Osteocyte (in vitro differentiated cells): Measurements from ENCODE around the gene GNG8. TPM values are rescaled to one million over a fixed set of nuclear protein-coding genes. Genes with fewer than 3 reads are reported as not detected.

ENCODE experiments used
- DNase-seq: peaks from one replicate; pipeline ENCODE4 v3.0.0; 2021; ENCODE audit warnings: mixed read lengths; ENCODE audit not compliant: unreplicated experiment; ENCODE audit errors: extremely low spot score
- H3K27ac Mint-ChIP-seq: one replicate; pipeline ENCODE4 v1.8.0; 2021; ENCODE audit warnings: mild to moderate bottlenecking, mixed read lengths; ENCODE audit not compliant: unreplicated experiment
- H3K27me3 Mint-ChIP-seq: one replicate; pipeline ENCODE4 v1.8.0; 2021; ENCODE audit warnings: mixed read lengths; ENCODE audit not compliant: unreplicated experiment
- H3K36me3 Mint-ChIP-seq: one replicate; pipeline ENCODE4 v1.8.0; 2021; ENCODE audit warnings: mixed read lengths; ENCODE audit not compliant: unreplicated experiment
- H3K4me1 Mint-ChIP-seq: one replicate; pipeline ENCODE4 v1.8.0; 2021; ENCODE audit warnings: mixed read lengths; ENCODE audit not compliant: unreplicated experiment
- H3K4me3 Mint-ChIP-seq: one replicate; pipeline ENCODE4 v1.8.0; 2021; ENCODE audit warnings: mild to moderate bottlenecking, moderate library complexity, mixed read lengths; ENCODE audit not compliant: unreplicated experiment
- H3K9me3 Mint-ChIP-seq: one replicate; pipeline ENCODE4 v1.8.0; 2021; ENCODE audit warnings: mixed read lengths; ENCODE audit not compliant: unreplicated experiment
- total RNA-seq: library from RNA; stranded (reverse); gene quantifications from 2 replicates; pipeline ENCODE4 v1.2.1, GENCODE V29; 2021
- TF ChIP-seq, protein P1 (sequence below): fragments of 200-600 bp; sonication (generic); IDR thresholded peaks from 2 replicates; pipeline ENCODE4 v1.5.0; 2021; ENCODE audit warnings: antibody characterized with exemption, mild to moderate bottlenecking, moderate library complexity

The GNG8 gene
- total RNA-seq, 1 donor from 2014 or later = not detected

DNA sequence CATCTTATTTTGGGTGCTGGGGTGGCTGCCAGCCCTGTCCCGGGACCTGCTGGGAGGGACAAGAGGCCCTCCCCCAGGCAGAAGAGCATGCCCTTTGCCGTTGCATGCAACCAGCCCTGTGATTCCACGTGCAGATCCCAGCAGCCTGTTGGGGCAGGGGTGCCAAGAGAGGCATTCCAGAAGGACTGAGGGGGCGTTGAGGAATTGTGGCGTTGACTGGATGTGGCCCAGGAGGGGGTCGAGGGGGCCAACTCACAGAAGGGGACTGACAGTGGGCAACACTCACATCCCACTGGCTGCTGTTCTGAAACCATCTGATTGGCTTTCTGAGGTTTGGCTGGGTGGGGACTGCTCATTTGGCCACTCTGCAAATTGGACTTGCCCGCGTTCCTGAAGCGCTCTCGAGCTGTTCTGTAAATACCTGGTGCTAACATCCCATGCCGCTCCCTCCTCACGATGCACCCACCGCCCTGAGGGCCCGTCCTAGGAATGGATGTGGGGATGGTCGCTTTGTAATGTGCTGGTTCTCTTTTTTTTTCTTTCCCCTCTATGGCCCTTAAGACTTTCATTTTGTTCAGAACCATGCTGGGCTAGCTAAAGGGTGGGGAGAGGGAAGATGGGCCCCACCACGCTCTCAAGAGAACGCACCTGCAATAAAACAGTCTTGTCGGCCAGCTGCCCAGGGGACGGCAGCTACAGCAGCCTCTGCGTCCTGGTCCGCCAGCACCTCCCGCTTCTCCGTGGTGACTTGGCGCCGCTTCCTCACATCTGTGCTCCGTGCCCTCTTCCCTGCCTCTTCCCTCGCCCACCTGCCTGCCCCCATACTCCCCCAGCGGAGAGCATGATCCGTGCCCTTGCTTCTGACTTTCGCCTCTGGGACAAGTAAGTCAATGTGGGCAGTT, 26.2 kb downstream of the GNG8 start:
- no peaks in the 10 kb centered on the region for H3K27me3 Mint-ChIP-seq

DNA sequence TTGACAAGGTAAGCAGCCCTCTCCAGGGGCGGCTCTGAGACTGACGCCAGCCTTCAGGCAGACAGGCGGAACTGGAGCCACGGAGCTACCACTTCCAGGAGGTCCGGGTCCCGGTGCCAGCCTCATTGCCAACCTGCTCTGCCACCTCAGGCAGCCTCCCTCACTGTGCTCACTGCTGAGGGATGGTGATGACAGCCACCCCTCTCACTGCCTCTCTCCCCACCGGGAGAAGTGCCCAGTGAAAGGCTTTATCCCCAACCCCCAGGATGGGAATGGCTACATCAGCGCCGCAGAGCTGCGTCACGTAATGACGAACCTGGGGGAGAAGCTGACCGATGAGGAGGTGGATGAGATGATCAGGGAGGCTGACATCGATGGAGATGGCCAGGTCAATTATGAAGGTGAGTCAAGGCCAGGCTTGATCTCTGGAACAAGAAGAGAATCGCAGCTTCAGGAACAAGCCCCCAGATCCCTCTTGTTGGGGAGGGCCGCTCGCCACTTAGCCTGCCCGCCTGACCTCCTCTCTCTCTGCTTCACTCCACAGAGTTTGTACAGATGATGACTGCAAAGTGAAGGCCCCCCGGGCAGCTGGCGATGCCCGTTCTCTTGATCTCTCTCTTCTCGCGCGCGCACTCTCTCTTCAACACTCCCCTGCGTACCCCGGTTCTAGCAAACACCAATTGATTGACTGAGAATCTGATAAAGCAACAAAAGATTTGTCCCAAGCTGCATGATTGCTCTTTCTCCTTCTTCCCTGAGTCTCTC, 27.2 kb downstream of the GNG8 start:
- TF ChIP-seq, protein P1, sequence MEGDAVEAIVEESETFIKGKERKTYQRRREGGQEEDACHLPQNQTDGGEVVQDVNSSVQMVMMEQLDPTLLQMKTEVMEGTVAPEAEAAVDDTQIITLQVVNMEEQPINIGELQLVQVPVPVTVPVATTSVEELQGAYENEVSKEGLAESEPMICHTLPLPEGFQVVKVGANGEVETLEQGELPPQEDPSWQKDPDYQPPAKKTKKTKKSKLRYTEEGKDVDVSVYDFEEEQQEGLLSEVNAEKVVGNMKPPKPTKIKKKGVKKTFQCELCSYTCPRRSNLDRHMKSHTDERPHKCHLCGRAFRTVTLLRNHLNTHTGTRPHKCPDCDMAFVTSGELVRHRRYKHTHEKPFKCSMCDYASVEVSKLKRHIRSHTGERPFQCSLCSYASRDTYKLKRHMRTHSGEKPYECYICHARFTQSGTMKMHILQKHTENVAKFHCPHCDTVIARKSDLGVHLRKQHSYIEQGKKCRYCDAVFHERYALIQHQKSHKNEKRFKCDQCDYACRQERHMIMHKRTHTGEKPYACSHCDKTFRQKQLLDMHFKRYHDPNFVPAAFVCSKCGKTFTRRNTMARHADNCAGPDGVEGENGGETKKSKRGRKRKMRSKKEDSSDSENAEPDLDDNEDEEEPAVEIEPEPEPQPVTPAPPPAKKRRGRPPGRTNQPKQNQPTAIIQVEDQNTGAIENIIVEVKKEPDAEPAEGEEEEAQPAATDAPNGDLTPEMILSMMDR = no peak
- H3K4me3 Mint-ChIP-seq = no peak overlapping the region
- H3K27me3 Mint-ChIP-seq = no peaks in the 10 kb centered on the region

More for the DNA sequence above, 26.2 kb downstream of the GNG8 start:
- Mint-ChIP-seq H3K4me3 (no peak overlapping the region), H3K4me1 (peaks cover 12% of the 10 kb centered on the region), H3K36me3 (peaks cover 26% of the 10 kb centered on the region), H3K9me3 (no peaks in the 10 kb centered on the region), H3K27ac (no peak overlapping the region)
- no peak for DNase-seq
- TF ChIP-seq, protein P1 = no peak

DNA sequence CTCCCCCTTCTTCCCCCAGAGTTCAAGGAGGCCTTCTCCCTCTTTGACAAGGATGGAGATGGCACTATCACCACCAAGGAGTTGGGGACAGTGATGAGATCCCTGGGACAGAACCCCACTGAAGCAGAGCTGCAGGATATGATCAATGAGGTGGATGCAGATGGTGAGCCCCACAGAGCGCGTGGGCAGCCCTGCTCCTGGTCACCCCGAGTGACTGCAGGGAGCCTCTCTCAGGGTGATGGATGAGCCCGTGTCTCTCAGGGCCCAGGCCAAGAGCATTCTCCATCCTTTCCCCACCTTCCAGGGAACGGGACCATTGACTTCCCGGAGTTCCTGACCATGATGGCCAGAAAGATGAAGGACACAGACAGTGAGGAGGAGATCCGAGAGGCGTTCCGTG, 27.8 kb downstream of the GNG8 start:
- Mint-ChIP-seq H3K27me3 (no peaks in the 10 kb centered on the region), H3K36me3 (peaks cover 26% of the 10 kb centered on the region)

More for the DNA sequence above, 27.2 kb downstream of the GNG8 start:
- peaks cover 11% of the 10 kb centered on the region for H3K4me1 Mint-ChIP-seq
- H3K9me3 Mint-ChIP-seq = no peaks in the 10 kb centered on the region
- DNase-seq = no peak
- H3K36me3 Mint-ChIP-seq = peaks cover 26% of the 10 kb centered on the region
- H3K27ac Mint-ChIP-seq = no peak overlapping the region

DNA sequence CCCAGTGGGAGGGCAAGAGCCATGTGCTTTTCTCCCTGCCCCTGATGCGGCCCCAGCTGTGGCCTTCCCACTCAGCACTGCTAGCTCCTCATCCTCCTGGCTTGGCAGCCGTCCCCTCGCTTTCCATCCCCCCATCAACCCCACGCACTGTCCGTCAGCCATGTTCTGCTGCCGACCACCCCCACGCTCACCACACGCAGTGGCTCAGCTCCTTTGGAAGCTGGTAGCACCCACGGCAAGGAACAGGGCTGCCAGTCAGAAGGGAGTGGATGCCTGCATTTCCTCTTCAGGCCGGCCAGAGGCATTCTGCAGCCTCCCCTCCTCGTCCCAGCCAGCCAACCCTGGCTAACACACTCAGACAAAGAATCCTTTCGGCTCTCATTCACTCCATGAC, 28.6 kb downstream of the GNG8 start:
- Mint-ChIP-seq H3K27me3 (no peaks in the 10 kb centered on the region), H3K9me3 (no peaks in the 10 kb centered on the region), H3K36me3 (peaks cover 26% of the 10 kb centered on the region), H3K4me1 (peaks cover 25% of the 10 kb centered on the region), H3K27ac (no peak overlapping the region), H3K4me3 (no peak overlapping the region)
- TF ChIP-seq, protein P1 = no peak
- no peak for DNase-seq

More for the DNA sequence above, 27.8 kb downstream of the GNG8 start:
- H3K4me1 Mint-ChIP-seq = peaks cover 17% of the 10 kb centered on the region
- DNase-seq = no peak
- TF ChIP-seq, protein P1 = no peak
- no peaks in the 10 kb centered on the region for H3K9me3 Mint-ChIP-seq
- no peak overlapping the region for H3K27ac Mint-ChIP-seq
- H3K4me3 Mint-ChIP-seq = no peak overlapping the region
